Adipocyte (in vitro differentiated cells): ENCODE results near the gene TFRC.
"Not testable (repeated sequence)": the region's sequence is repeated elsewhere in the genome, so short reads cannot be mapped to it uniquely, and the experiment has no call there.

Source experiments
- DNase-seq: peaks from one replicate; pipeline ENCODE4 v3.0.0-alpha.2; 2015; ENCODE audit warnings: low read depth
- H3K27me3 ChIP-seq: replicated peaks from 2 replicates; pipeline ENCODE4 v1.7.0; 2013; ENCODE audit warnings: mild to moderate bottlenecking, low read length, moderate library complexity; ENCODE audit not compliant: control insufficient read depth, insufficient read depth
- H3K36me3 ChIP-seq: 2 replicates; pipeline ENCODE4 v1.7.0; 2013; ENCODE audit warnings: low read length, mild to moderate bottlenecking, moderate library complexity; ENCODE audit not compliant: control insufficient read depth, insufficient read depth, severe bottlenecking
- H3K4me1 ChIP-seq: 2 replicates; pipeline ENCODE4 v1.7.0; 2013; ENCODE audit warnings: mild to moderate bottlenecking, low read length, moderate library complexity; ENCODE audit not compliant: control insufficient read depth, insufficient read depth
- H3K4me3 ChIP-seq: 2 replicates; pipeline ENCODE4 v1.7.0; 2013; ENCODE audit warnings: mild to moderate bottlenecking, low read length, moderate library complexity
- H3K9ac ChIP-seq: 2 replicates; pipeline ENCODE4 v1.7.0; 2013; ENCODE audit warnings: mild to moderate bottlenecking, low read length, moderate library complexity
- H3K9me3 ChIP-seq: 2 replicates; pipeline ENCODE4 v1.7.0; 2013; ENCODE audit warnings: mild to moderate bottlenecking, low read length, moderate library complexity; ENCODE audit not compliant: control insufficient read depth

TFRC gene

DNA sequence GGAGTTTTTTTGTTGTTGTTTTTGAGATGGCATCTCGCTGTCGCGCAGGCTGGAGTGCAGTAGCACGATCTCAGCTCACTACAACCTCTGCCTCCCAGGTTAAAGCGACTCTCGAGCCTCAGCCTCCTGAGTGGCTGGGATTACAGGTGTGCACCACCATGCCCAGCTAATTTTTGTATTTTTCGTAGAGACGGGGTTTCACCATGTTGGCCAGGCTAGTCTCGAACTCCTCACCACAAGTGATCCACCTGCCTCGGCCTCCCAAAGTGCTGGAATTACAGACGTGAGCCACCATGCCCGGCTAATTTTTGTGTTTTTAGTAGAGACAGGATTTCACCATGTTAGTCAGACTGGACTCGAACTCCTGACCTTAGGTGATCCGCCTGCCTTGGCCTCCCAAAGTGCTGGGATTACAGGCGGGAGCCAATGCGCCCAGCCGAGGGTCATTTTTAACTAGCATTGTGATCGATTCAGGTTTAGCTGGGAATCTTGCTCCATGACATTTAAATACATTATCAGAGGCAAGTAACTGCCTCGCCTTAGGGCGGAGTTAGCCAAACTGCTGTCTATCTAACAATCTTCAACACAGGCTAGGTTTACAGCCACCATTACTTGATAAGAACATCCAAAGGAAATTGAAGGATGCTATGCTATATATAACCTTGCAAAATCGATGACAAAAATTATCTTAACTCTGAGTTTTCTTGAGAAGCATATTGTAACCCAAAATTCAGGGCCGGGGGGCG is 1.6 kb downstream of the TFRC start:
- H3K36me3 ChIP-seq, H3K27me3 ChIP-seq, H3K9me3 ChIP-seq, DNase-seq: not testable (repeated sequence)
- H3K4me3 ChIP-seq = peak overlapping the region; percentile 91
- peak overlapping the region; percentile 89 for H3K9ac ChIP-seq
- peaks cover 19% of the 10 kb centered on the region for H3K4me1 ChIP-seq

DNA sequence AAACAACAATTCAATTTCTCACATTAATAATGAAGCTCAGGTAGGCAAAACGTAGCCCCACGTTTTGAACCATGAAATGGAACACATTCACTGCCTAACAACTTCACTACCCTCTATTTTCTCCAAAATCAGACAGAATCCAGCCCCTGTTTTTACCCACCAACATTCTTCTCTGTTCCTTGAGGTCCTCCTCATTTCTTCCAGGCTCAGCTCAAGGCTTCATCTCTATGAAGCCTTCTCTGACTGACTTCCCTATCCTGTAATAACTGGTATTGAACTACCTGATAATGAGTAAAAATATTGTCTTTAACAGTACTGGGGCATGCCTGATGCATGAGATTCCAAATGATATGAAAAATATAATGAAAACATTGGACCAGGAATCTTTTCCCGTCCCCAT is 2.2 kb downstream of the TFRC start:
- peaks cover 12% of the 10 kb centered on the region for H3K36me3 ChIP-seq
- H3K4me1 ChIP-seq = peaks cover 19% of the 10 kb centered on the region
- no peaks in the 10 kb centered on the region for H3K9me3 ChIP-seq
- no peak overlapping the region for H3K4me3 ChIP-seq
- H3K9ac ChIP-seq = no peak overlapping the region
- DNase-seq = no peak
- H3K27me3 ChIP-seq = no peaks in the 10 kb centered on the region

DNA sequence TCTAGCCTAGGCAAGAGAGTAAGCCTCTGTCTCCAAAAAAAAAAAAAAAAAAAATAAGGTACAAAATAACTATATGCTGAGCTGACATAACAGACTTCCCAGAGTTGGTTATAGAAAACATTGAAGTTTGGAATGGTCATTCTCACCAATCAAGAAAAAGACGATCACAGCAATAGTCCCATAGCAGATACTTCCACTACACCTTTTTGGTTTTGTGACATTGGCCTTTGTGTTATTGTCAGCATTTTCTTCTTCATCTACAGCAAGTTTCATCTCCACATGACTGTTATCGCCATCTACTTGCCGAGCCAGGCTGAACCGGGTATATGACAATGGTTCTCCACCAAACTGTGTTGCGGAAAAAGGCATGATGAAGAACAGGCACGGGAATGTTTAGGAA is 6.9 kb downstream of the TFRC start:
- H3K4me3 ChIP-seq = no peak overlapping the region
- no peak for DNase-seq
- peaks cover 48% of the 10 kb centered on the region for H3K36me3 ChIP-seq
- no peak overlapping the region for H3K9ac ChIP-seq
- no peaks in the 10 kb centered on the region for H3K27me3 ChIP-seq
- H3K9me3 ChIP-seq = no peaks in the 10 kb centered on the region
- peaks cover 4% of the 10 kb centered on the region for H3K4me1 ChIP-seq

- peaks cover 61% of the 10 kb centered on the region for H3K36me3 ChIP-seq
- no peaks in the 10 kb centered on the region for H3K27me3 ChIP-seq
- no peaks in the 10 kb centered on the region for H3K9me3 ChIP-seq
- no peaks in the 10 kb centered on the region for H3K4me1 ChIP-seq
- DNase-seq = peak; percentile 73
- H3K9ac ChIP-seq = no peak overlapping the region
- no peak overlapping the region for H3K4me3 ChIP-seq
Observed at GRCh38 chr3:196073255-196073753, 8.6 kb downstream of the TFRC start.

- no peak for DNase-seq
- Histone ChIP-seq H3K36me3 (peaks cover 71% of the 10 kb centered on the region), H3K9ac (no peak overlapping the region), H3K27me3 (no peaks in the 10 kb centered on the region), H3K4me3 (no peak overlapping the region), H3K9me3 (no peaks in the 10 kb centered on the region), H3K4me1 (no peaks in the 10 kb centered on the region)
Observed at GRCh38 chr3:196072313-196072712, 9.6 kb downstream of the TFRC start.

- peaks cover 81% of the 10 kb centered on the region for H3K36me3 ChIP-seq
- H3K9me3 ChIP-seq, H3K27me3 ChIP-seq, H3K4me3 ChIP-seq, H3K4me1 ChIP-seq, DNase-seq, H3K9ac ChIP-seq: not testable (repeated sequence)
Observed at GRCh38 chr3:196068812-196069211, 13.1 kb downstream of the TFRC start.

- H3K27me3 ChIP-seq = no peaks in the 10 kb centered on the region
- no peak for DNase-seq
- H3K4me1 ChIP-seq = peaks cover 16% of the 10 kb centered on the region
- H3K36me3 ChIP-seq = peaks cover 80% of the 10 kb centered on the region
- H3K9me3 ChIP-seq = no peaks in the 10 kb centered on the region
- no peak overlapping the region for H3K9ac ChIP-seq
- no peak overlapping the region for H3K4me3 ChIP-seq
Observed at GRCh38 chr3:196067439-196067838, 14.5 kb downstream of the TFRC start.

- peaks cover 79% of the 10 kb centered on the region for H3K36me3 ChIP-seq
- peak; percentile 33 for DNase-seq
- H3K9me3 ChIP-seq = no peaks in the 10 kb centered on the region
- peaks cover 16% of the 10 kb centered on the region for H3K4me1 ChIP-seq
- peak overlapping the region; percentile 61 for H3K9ac ChIP-seq
- no peak overlapping the region for H3K4me3 ChIP-seq
- no peaks in the 10 kb centered on the region for H3K27me3 ChIP-seq
Observed at GRCh38 chr3:196063971-196064370, 17.9 kb downstream of the TFRC start.

- Histone ChIP-seq H3K27me3 (no peaks in the 10 kb centered on the region), H3K36me3 (peaks cover 81% of the 10 kb centered on the region), H3K9ac (peak overlapping the region; percentile 56), H3K4me3 (no peak overlapping the region), H3K4me1 (peaks cover 16% of the 10 kb centered on the region), H3K9me3 (no peaks in the 10 kb centered on the region)
- peak; percentile 31 for DNase-seq
Observed at GRCh38 chr3:196063456-196063855, 18.4 kb downstream of the TFRC start.

GRCh38 chr3:196063049-196063448 is 18.8 kb downstream of the TFRC start:
- Histone ChIP-seq H3K9ac (peak overlapping the region; percentile 56), H3K27me3 (no peaks in the 10 kb centered on the region), H3K9me3 (no peaks in the 10 kb centered on the region), H3K4me1 (peaks cover 16% of the 10 kb centered on the region), H3K4me3 (no peak overlapping the region), H3K36me3 (peaks cover 82% of the 10 kb centered on the region)
- DNase-seq = peak; percentile 69

- Histone ChIP-seq H3K4me1 (peaks cover 20% of the 10 kb centered on the region), H3K9ac (no peak overlapping the region), H3K36me3 (peaks cover 81% of the 10 kb centered on the region), H3K9me3 (no peaks in the 10 kb centered on the region), H3K4me3 (no peak overlapping the region), H3K27me3 (no peaks in the 10 kb centered on the region)
- no peak for DNase-seq
Observed at GRCh38 chr3:196060834-196061233, 21.1 kb downstream of the TFRC start.
